MM.1S (cell line): ENCODE data around the gene AP2A2.

Experiments used
- DNase-seq: peaks from one replicate; pipeline ENCODE4 v3.0.0-alpha.2; 2015
- H2AFZ ChIP-seq: fragments of 300-600 bp; sonication (generic); 2 replicates; pipeline ENCODE4 v1.6.0; 2016; ENCODE audit warnings: antibody characterized with exemption, low read length
- H3F3A ChIP-seq: fragments of 300-600 bp; sonication (generic); 2 replicates; pipeline ENCODE4 v1.6.1; 2016; ENCODE audit warnings: mild to moderate bottlenecking, antibody characterized with exemption, low read length, moderate library complexity, mixed read lengths; ENCODE audit not compliant: insufficient read depth
- H3K27ac ChIP-seq: fragments of 300-600 bp; sonication (generic); 2 replicates; pipeline ENCODE4 v1.5.1; 2016; ENCODE audit warnings: mild to moderate bottlenecking, low read length
- H3K27me3 ChIP-seq: fragments of 300-600 bp; sonication (generic); replicated peaks from 2 replicates; pipeline ENCODE4 v1.6.0; 2016; ENCODE audit warnings: low read length; ENCODE audit not compliant: insufficient read depth
- H3K36me3 ChIP-seq: fragments of 300-600 bp; sonication (generic); replicated peaks from 2 replicates; pipeline ENCODE4 v1.6.1; 2016; ENCODE audit warnings: mild to moderate bottlenecking, low read length, mixed read lengths; ENCODE audit not compliant: insufficient read depth
- H3K4me1 ChIP-seq: fragments of 300-600 bp; sonication (generic); 2 replicates; pipeline ENCODE4 v1.6.1; 2016; ENCODE audit warnings: low read length, mixed read lengths
- H3K4me2 ChIP-seq: fragments of 300-600 bp; sonication (generic); 2 replicates; pipeline ENCODE4 v1.6.0; 2016; ENCODE audit warnings: low read depth, low read length
- H3K4me3 ChIP-seq: fragments of 300-600 bp; sonication (generic); 2 replicates; pipeline ENCODE4 v1.5.1; 2016; ENCODE audit warnings: low read length, mixed read lengths
- H3K79me2 ChIP-seq: fragments of 300-600 bp; sonication (generic); 2 replicates; pipeline ENCODE4 v1.6.1; 2016; ENCODE audit warnings: mixed run types, low read length, mixed read lengths
- H3K9ac ChIP-seq: fragments of 300-600 bp; sonication (generic); 2 replicates; pipeline ENCODE4 v1.6.1; 2016; ENCODE audit warnings: low read length, mixed read lengths
- H3K9me2 ChIP-seq: fragments of 300-600 bp; sonication (generic); replicated peaks from 2 replicates; pipeline ENCODE4 v1.6.1; 2016; ENCODE audit warnings: mild to moderate bottlenecking, low read length, mixed read lengths; ENCODE audit not compliant: insufficient read depth
- H3K9me3 ChIP-seq: fragments of 300-600 bp; sonication (generic); replicated peaks from 2 replicates; pipeline ENCODE4 v1.6.1; 2016; ENCODE audit warnings: mild to moderate bottlenecking, low read length, mixed read lengths; ENCODE audit not compliant: insufficient read depth
- H4K20me1 ChIP-seq: fragments of 300-600 bp; sonication (generic); 2 replicates; pipeline ENCODE4 v1.6.1; 2016; ENCODE audit warnings: mild to moderate bottlenecking, low read length, moderate library complexity, mixed read lengths; ENCODE audit not compliant: insufficient read depth
- EZH2 ChIP-seq: fragments of 300-600 bp; sonication (generic); optimal IDR thresholded peaks from 2 replicates; pipeline ENCODE3; 2017; ENCODE audit warnings: low read depth, mild to moderate bottlenecking, antibody characterized with exemption, low read length, mixed read lengths
- EZH2phosphoT487 ChIP-seq: fragments of 300-600 bp; sonication (generic); IDR thresholded peaks from 2 replicates; pipeline ENCODE4 v1.6.1; 2018; ENCODE audit warnings: antibody characterized with exemption, low read length
- TF ChIP-seq, protein P1 (sequence below): fragments of 300-600 bp; sonication (generic); IDR thresholded peaks from 2 replicates; pipeline ENCODE4 v1.5.1; 2016; ENCODE audit warnings: antibody characterized with exemption, low read length, mixed read lengths

Gene AP2A2

DNA sequence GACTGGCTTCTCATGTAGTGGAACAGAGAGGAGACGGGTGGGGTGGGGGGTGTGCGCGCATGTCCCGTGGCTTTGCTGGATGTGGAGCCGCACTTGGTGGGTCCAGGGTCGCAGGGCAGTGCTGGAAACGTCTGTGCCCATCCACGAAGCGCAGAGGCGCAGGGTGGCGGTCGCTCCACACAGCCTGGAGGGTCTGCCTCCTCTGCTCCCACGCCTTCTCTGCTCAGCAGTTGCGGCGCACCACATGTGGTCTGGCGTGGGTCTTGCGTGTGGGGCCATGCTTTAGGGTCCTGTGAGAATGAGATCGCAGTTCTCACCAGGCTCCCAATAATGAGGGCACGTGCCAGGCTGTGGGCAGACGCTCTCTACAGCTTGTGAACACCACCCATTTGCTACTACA is 60.2 kb downstream of the AP2A2 start:
- DNase-seq, result no peak
- peaks cover 8% of the 10 kb centered on the region; the same call in 1 of the 2 replicates for H3K36me3 ChIP-seq
- no peak overlapping the region for H3K4me3 ChIP-seq
- no peaks in the 10 kb centered on the region for H3K9me3 ChIP-seq
- no peaks in the 10 kb centered on the region for H3K27me3 ChIP-seq
- H3K9ac ChIP-seq, result no peak overlapping the region
- peaks cover 7% of the 10 kb centered on the region; the same call in 1 of the 2 replicates for H3K79me2 ChIP-seq
- no peak overlapping the region for H3K4me2 ChIP-seq
- no peak overlapping the region for H3K27ac ChIP-seq
- no peak overlapping the region for H2AFZ ChIP-seq
- H3F3A ChIP-seq, result no peaks in the 10 kb centered on the region
- no peaks in the 10 kb centered on the region for H3K9me2 ChIP-seq
- TF ChIP-seq, protein P1, sequence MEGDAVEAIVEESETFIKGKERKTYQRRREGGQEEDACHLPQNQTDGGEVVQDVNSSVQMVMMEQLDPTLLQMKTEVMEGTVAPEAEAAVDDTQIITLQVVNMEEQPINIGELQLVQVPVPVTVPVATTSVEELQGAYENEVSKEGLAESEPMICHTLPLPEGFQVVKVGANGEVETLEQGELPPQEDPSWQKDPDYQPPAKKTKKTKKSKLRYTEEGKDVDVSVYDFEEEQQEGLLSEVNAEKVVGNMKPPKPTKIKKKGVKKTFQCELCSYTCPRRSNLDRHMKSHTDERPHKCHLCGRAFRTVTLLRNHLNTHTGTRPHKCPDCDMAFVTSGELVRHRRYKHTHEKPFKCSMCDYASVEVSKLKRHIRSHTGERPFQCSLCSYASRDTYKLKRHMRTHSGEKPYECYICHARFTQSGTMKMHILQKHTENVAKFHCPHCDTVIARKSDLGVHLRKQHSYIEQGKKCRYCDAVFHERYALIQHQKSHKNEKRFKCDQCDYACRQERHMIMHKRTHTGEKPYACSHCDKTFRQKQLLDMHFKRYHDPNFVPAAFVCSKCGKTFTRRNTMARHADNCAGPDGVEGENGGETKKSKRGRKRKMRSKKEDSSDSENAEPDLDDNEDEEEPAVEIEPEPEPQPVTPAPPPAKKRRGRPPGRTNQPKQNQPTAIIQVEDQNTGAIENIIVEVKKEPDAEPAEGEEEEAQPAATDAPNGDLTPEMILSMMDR, result no peak
- TF ChIP-seq EZH2phosphoT487 (no peak), EZH2 (no peak)
- no peaks in the 10 kb centered on the region for H4K20me1 ChIP-seq
- no peaks in the 10 kb centered on the region for H3K4me1 ChIP-seq

DNA sequence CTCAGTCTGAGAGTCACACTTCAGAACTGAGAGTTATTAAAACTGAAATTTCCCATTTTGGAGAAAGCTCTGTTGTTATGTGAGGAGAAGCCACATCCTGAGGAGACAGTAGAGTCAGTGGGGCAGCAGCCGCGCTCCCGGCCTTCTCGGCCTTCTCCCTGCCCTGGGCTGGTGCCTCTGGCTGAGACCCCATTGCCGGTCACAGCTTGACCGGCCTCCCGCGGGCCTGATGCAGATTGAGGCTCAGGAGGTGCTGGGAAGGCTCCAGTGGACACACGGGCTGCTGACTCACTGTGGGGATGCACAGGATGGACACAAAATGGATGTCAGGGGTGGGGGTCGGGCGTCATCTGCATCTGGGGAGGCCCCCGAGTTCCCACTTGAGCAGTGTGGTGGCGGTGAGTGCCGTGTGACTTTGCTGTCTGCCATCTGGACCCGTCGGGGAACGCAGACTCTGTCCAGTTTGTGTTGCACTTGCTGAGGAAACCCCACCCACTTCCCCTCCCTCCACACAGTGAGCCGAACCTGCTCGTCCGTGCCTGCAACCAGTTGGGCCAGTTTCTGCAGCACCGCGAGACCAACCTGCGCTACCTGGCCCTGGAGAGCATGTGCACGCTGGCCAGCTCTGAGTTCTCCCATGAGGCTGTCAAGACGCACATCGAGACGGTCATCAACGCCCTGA is 60.7 kb downstream of the AP2A2 start:
- no peaks in the 10 kb centered on the region for H3K9me2 ChIP-seq
- H3K9ac ChIP-seq, result no peak overlapping the region
- peaks cover 8% of the 10 kb centered on the region; the same call in 1 of the 2 replicates for H3K36me3 ChIP-seq
- no peak for TF ChIP-seq EZH2phosphoT487
- TF ChIP-seq EZH2, result no peak
- TF ChIP-seq, protein P1, result no peak
- H4K20me1 ChIP-seq, result no peaks in the 10 kb centered on the region
- no peak overlapping the region for H3K4me3 ChIP-seq
- H3K79me2 ChIP-seq, result peaks cover 6% of the 10 kb centered on the region; the same call in 1 of the 2 replicates
- no peak overlapping the region for H3K27ac ChIP-seq
- no peaks in the 10 kb centered on the region for H3K27me3 ChIP-seq
- no peak overlapping the region for H2AFZ ChIP-seq
- H3K4me1 ChIP-seq, result no peaks in the 10 kb centered on the region
- no peak overlapping the region for H3K4me2 ChIP-seq
- no peak for DNase-seq
- H3F3A ChIP-seq, result no peaks in the 10 kb centered on the region
- H3K9me3 ChIP-seq, result no peaks in the 10 kb centered on the region

DNA sequence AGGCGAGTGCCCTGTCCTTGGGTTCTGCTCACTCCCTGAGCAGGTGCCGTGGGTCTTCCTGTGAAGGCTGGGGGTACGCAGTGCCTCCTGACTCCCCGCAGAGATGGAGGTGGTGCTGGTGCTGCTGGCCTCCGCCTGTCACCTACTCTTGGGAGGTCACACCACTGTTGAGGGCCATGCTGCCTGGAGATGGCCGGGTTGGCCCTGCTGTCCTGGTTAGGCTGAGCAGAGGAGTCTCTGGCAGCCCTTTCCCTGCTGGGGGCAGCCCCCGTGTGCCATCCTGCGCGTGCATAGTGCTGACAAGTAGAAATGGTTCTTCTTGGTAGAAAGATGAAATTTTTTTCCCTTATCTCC is 61.3 kb downstream of the AP2A2 start:
- TF ChIP-seq, protein P1, result no peak
- TF ChIP-seq EZH2phosphoT487 (no peak), EZH2 (no peak)
- no peaks in the 10 kb centered on the region for H3F3A ChIP-seq
- H3K27me3 ChIP-seq, result no peaks in the 10 kb centered on the region
- H3K9me3 ChIP-seq, result no peaks in the 10 kb centered on the region
- H4K20me1 ChIP-seq, result no peaks in the 10 kb centered on the region
- no peak overlapping the region for H3K9ac ChIP-seq
- H3K4me1 ChIP-seq, result no peaks in the 10 kb centered on the region
- no peak overlapping the region for H3K4me2 ChIP-seq
- no peaks in the 10 kb centered on the region for H3K9me2 ChIP-seq
- peaks cover 8% of the 10 kb centered on the region; the same call in 1 of the 2 replicates for H3K36me3 ChIP-seq
- H3K79me2 ChIP-seq, result peaks cover 6% of the 10 kb centered on the region; the same call in 1 of the 2 replicates
- no peak overlapping the region for H3K27ac ChIP-seq
- H3K4me3 ChIP-seq, result no peak overlapping the region
- no peak overlapping the region for H2AFZ ChIP-seq
- no peak for DNase-seq
